K562 (cell line): ENCODE data around the gene IMP4. TPM values are rescaled to one million over a fixed set of nuclear protein-coding genes. Genes with fewer than 3 reads are reported as not detected.
A peak's percentile ranks its signal among the peaks of the same experiment; 100 is the strongest.

ENCODE experiments used
- ARNT ChIP-seq, 2 experiments: fragments of 450-650 bp; IDR thresholded peaks; 2 replicates each; pipeline ENCODE4 v1.6.1; 2016; ENCODE audit warnings: mild to moderate bottlenecking in 1 of 2
- ATF7 ChIP-seq: fragments of 450-650 bp; IDR thresholded peaks from 2 replicates; pipeline ENCODE4 v1.7.1; 2014; ENCODE audit warnings: mild to moderate bottlenecking, moderate library complexity
- BHLHE40 ChIP-seq: IDR thresholded peaks from 2 replicates; pipeline ENCODE4 v1.6.1; 2011; ENCODE audit warnings: low read length, improper control_type of control experiment
- CCNT2 ChIP-seq: IDR thresholded peaks from 2 replicates; pipeline ENCODE4 v1.6.1; 2011; ENCODE audit warnings: borderline replicate concordance, low read depth, mild to moderate bottlenecking, moderate library complexity, mixed read lengths, low read length; ENCODE audit not compliant: insufficient read length; ENCODE audit errors: extremely low read depth
- CEBPB ChIP-seq: fragments of 450-650 bp; IDR thresholded peaks from 2 replicates; pipeline ENCODE4 v1.6.1; 2016; ENCODE audit warnings: missing genetic modification characterization, missing compliant biosample characterization
- CTCFL ChIP-seq: IDR thresholded peaks from 2 replicates; pipeline ENCODE4 v1.6.1; 2011; ENCODE audit warnings: borderline replicate concordance, low read depth, mild to moderate bottlenecking, moderate library complexity, low read length; ENCODE audit not compliant: insufficient read depth, poor library complexity, severe bottlenecking
- ETV5 ChIP-seq: sonication (generic); formaldehyde crosslinking; IDR thresholded peaks from 2 replicates; pipeline ENCODE4 v1.4.0; 2020; ENCODE audit warnings: low read depth, mild to moderate bottlenecking, missing genetic modification reagents
- GABPB1 ChIP-seq: sonication (generic); formaldehyde crosslinking; IDR thresholded peaks from 2 replicates; pipeline ENCODE4 v1.8.0; 2022; ENCODE audit warnings: mild to moderate bottlenecking, missing genetic modification reagents
- HDAC8 ChIP-seq: fragments of 450-650 bp; IDR thresholded peaks from 2 replicates; pipeline ENCODE4 v1.6.1; 2016; ENCODE audit warnings: mild to moderate bottlenecking, missing genetic modification characterization, moderate library complexity, missing compliant biosample characterization
- MYBL2 ChIP-seq, 2 experiments: fragments of 450-650 bp in 1 of 2; sonication (generic) in 1 of 2; formaldehyde crosslinking in 1 of 2; IDR thresholded peaks; 2 replicates each; pipeline versions ENCODE4 v1.6.1 to v1.8.1; 2017 to 2022; ENCODE audit warnings: borderline replicate concordance in 1 of 2, inconsistent platforms in 1 of 2, low read depth in 1 of 2, mild to moderate bottlenecking in 1 of 2, missing genetic modification reagents in 1 of 2, moderate library complexity in 1 of 2
- PHF20 ChIP-seq: fragments of 450-650 bp; IDR thresholded peaks from 2 replicates; pipeline ENCODE4 v1.6.1; 2018; ENCODE audit not compliant: partially characterized antibody
- PML ChIP-seq: IDR thresholded peaks from 2 replicates; pipeline ENCODE4 v1.6.1; 2012; ENCODE audit warnings: low read length, inconsistent platforms
- POLR2A ChIP-seq: fragments of 450-650 bp; conservative IDR thresholded peaks from 2 replicates; pipeline ENCODE4 v1.6.1; 2016
- RFX7 ChIP-seq: fragments of 250-450 bp; sonication (Bioruptor Pico); IDR thresholded peaks from 2 replicates; pipeline ENCODE4 v1.5.1; 2021; ENCODE audit warnings: mild to moderate bottlenecking
- SIN3B ChIP-seq: fragments of 450-650 bp; IDR thresholded peaks from 2 replicates; pipeline ENCODE4 v1.6.1; 2017; ENCODE audit warnings: low read depth, mild to moderate bottlenecking, moderate library complexity
- ZBTB11 ChIP-seq, 3 experiments: fragments of 200-800 bp in 1 of 3; fragments of 250-450 bp in 1 of 3; fragments of 450-650 bp in 1 of 3; sonication (Bioruptor Pico) in 1 of 3; sonication (Bioruptor generic) in 1 of 3; formaldehyde crosslinking in 1 of 3; IDR thresholded peaks; 2 replicates each; pipeline versions ENCODE4 v1.6.1 to v1.8.0; 2016 to 2022; ENCODE audit warnings: mild to moderate bottlenecking in 2 of 3, missing genetic modification characterization in 2 of 3, missing compliant biosample characterization in 1 of 3, moderate library complexity in 1 of 3
- ZNF253 ChIP-seq: fragments of 250-450 bp; sonication (Bioruptor Pico); conservative IDR thresholded peaks from 2 replicates; pipeline ENCODE4 v1.6.1; 2021; ENCODE audit warnings: mild to moderate bottlenecking
- ZNF274 ChIP-seq: IDR thresholded peaks from 2 replicates; pipeline ENCODE4 v1.6.1; 2011; ENCODE audit warnings: low read depth, mild to moderate bottlenecking, low read length, moderate library complexity, borderline replicate concordance
- ZNF384 ChIP-seq: IDR thresholded peaks from 2 replicates; pipeline ENCODE4 v1.6.1; 2012; ENCODE audit warnings: low read depth, low read length, improper control_type of control experiment
- ZNF436 ChIP-seq: fragments of 250-450, 450-650 bp; sonication (Bioruptor Pico); formaldehyde crosslinking; IDR thresholded peaks from 2 replicates; pipeline ENCODE4 v1.7.0; 2020; ENCODE audit warnings: mild to moderate bottlenecking
- ZSCAN29 ChIP-seq: fragments of 450-650 bp; IDR thresholded peaks from 2 replicates; pipeline ENCODE4 v1.6.1; 2017
- polyA plus RNA-seq, 8 experiments: library from polyadenylated mRNA; depleted of rRNA in 4 of 8; stranded (reverse) in 5 of 8; unstranded in 3 of 8; fragments of >200 nt; fragmentation: Nextera tagmentation in 2 of 8; fragmentation: Illumina TruSeq in 1 of 8; extraction: Ambion mirVana in 2 of 8; extraction: Trizol in 1 of 8; gene quantifications; 2 replicates each; pipeline versions ENCODE4 v1.2.1 to v1.2.3, GENCODE V29; 2011 to 2014; ENCODE audit warnings: inconsistent platforms in 1 of 8, missing spikeins in 1 of 8
- total RNA-seq, 7 experiments: library from RNA; depleted of rRNA in 6 of 7; stranded (reverse); fragments of >200 nt in 6 of 7; fragmentation: Illumina TruSeq in 2 of 7; extraction: Trizol in 2 of 7; gene quantifications; 2 replicates each; pipeline versions ENCODE4 v1.2.1 to v1.2.3, GENCODE V29; 2011 to 2021; ENCODE audit warnings: low replicate concordance in 1 of 7

IMP4 gene
- total and polyA plus RNA-seq, 9 of the 15 experiments (the other 6 are each of a cell fraction or from before 2014, with no cell fraction given), result 35.4 to 209 (median 100.0) TPM

- TF ChIP-seq ZBTB11 (CRISPR knock-in tag; IDR thresholded peaks at IDR 0.05) (peak; percentile 68 to 94 (median 80); a peak in 5 of 6 replicates), ZSCAN29 (no peak), ETV5 (peak; percentile 1; the same call in 1 of the 2 replicates), ARNT (IDR thresholded peaks at IDR 0.05) (peak in 1 of 2 experiments; percentile 5; a peak in 1 of 4 replicates), ATF7 (peak; percentile 60), PHF20 (peak; percentile 88), POLR2A (peak; percentile 79), BHLHE40 (peak; percentile 95), ZNF274 (no peak), MYBL2 (IDR thresholded peaks at IDR 0.05; ENCODE audit: low read depth) (peak; percentile 61; the same call in 1 of the 2 replicates), MYBL2 (CRISPR knock-in tag; IDR thresholded peaks at IDR 0.05; ENCODE audit: borderline replicate concordance) (no peak), PML (peak; percentile 26; the same call in 1 of the 2 replicates), HDAC8 (tag) (peak; percentile 48), CCNT2 (no peak), ZNF384 (no peak), CEBPB (tag) (no peak), CTCFL (peak; percentile 61), ZNF253 (CRISPR knock-in tag) (no peak), SIN3B (peak; percentile 93), GABPB1 (CRISPR knock-in tag) (peak; percentile 93), ZNF436 (CRISPR knock-in tag) (no peak), RFX7 (CRISPR knock-in tag) (no peak)
Measured at GRCh38 chr2:130342533-130343275, at the start of gene IMP4 (continued).
